HG02884 (cell line): ENCODE measurements around the gene C2orf76.
A peak's percentile ranks its signal among the peaks of the same experiment; 100 is the strongest.
"Not testable (repeated sequence)": the region's sequence is repeated elsewhere in the genome, so short reads cannot be mapped to it uniquely, and the experiment has no call there.

Experiments
- ATAC-seq: cut with Tn5 transposase; IDR thresholded peaks from one replicate; pipeline ENCODE4 v1.9.1; 2021; ENCODE audit warnings: mild to moderate bottlenecking, moderate library complexity; ENCODE audit not compliant: unreplicated experiment

Gene C2orf76

DNA sequence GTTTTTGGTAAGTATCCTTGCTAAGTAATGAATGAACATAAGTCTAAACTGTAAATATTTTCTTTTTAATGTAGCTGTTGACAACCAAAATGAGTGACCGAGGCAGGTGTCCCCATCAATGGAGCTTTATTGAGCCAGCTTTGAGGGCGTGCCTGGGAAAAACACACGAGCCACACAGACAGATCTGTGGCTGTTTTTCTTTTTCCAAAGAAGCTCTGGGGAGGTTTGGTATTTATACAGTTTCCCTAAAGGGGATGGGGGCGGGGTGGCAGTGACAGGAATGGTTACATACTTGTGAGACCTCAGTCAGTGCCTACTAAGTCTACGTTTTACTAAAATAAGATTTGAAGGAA, 11.3 kb upstream of the C2orf76 start:
- no peak for ATAC-seq

DNA sequence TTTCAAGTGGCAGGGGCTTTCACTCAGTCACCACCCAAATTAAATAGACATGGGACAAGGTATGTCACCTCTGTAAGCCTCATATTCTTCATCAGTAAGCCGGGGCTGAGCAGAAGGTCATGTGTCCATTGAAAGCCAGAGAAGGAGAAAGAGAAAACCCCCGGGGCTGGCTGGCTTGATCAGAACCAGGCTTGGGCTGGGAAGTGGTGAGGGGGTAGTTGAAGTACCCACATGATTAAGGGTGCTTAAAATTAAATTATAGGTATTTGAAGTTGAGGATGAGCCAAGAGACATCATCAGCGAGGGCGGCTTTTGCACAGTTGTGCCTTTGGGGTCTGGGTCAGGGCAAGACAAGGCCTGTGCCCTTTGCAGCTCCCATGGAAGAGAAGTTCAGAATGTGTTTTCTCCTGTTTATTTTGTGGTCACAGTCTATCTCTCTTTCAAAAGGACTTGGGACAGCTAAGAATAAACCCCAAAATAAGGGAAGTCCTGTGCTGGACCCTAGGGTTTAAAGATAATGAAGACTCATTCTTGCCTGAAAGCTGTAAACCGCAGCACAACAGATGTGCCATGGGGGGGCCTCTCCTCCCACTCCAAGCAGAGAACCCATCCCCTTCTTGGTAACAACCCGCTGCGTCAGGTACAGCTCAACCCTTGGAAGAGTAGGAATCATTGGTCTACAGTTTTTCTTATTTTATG, 10.8 kb upstream of the C2orf76 start:
- ATAC-seq: no peak

DNA sequence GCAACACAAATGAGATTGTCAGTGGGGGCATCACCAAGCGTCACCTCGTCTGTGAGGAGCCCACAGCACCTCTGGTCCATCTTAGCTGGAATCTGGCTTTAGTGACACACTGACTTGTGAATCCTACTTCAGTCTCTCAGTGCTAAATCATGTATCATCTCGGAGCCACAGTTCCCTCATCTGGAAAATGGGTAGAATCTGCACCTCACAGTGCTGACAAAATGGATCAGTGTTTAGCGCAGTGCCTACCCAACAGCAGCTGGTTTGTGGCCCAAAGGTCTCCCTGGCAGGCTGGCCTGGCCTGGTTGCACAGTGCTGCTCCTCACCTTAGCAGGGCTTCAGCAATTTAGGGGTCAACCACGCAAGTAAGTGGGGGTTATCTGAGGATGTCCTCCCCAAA, 10.2 kb upstream of the C2orf76 start:
- ATAC-seq: no peak

DNA sequence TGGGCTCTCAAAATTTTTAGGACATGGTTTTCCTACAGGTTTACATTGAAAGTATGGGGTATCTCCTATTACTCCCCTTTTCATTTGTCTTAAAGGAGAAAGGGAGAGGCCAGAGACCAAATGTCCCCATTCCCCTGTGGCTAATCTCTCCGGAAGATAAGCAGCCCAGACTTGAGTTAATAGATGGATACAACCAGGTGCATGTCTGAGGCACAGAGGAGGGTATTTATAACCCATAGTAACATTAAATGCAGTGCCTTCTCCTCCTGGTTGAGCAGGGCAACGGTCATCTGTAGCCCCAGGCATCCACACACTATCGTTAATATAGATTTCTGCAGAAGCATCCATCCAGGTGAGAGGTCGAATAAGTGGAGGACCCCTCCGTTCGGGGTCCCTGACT, 9.8 kb upstream of the C2orf76 start:
- not testable (repeated sequence) for ATAC-seq

DNA sequence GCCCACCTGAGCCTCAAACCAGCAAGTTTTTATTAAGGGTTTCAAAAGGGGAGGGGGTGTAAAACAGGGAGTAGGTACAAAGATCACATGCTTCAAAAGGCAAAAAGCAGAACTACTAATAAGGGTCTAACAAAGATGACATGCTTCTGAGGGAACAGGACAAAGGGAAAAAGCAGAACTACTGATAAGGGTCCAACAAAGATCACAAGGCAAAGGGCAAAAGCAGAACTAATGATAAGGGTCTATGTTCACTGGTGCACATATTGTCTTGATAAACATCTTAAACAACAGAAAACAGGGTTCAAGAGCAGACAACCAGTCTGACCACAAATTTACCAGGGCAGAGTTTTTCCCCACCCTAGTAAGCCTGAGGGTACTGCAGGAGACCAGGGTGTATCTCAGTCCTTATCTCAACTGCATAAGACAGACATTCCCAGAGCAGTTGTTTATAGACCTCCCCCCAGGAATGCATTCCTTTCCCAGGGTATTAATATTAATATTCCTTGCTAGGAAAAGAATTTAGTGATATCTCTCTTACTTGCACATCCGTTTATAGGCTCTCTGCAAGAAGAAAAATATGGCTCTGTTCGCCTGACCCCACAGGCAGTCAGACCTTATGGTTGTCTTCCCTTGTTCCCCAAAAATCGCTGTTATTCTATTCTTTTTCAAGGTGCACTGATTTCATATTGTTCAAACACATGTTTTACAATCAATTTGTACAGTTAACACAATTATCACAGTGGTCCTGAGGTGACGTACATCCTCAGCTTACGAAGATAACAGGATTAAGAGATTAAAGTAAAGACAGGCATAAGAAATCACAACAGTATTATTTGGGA, 7.5 kb upstream of the C2orf76 start:
- not testable (repeated sequence) for ATAC-seq

DNA sequence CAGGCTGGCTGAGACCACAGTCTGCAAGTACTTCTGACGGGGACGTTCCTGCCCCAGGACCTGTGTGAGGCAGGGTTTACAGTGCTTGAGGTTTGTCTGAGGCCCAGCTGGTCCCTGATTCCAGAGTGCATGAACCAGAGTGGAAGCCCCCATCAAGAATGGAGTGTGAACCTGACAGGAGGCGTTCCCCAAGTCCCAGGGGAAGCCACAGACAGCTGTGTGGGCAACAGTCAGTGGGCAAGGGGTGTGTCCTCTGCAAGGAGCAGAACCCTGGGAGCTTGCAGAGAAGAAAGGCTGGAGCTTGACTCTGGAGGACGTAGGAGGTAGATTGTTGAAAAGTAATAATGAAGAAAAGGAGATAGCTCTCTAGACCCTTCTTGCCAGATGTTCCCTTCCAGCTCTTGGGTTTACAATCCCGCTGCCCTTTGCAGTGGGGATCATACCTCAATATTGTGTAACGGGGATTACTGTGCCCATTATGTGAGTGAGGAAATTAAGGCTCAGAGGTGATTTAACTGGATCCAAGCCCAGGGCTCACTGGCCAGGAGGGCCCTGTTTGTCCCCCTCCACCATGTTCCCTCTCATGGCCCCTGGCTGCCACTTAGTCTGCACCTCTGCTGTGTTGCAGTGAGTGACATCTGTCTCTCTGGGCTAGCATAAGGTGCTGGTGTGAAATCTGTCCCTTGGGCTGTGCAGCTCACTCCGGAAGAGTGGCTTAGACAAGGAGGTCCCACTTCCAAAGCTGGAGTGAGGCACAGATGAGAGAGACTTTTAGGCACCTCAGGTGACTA, 6.3 kb upstream of the C2orf76 start:
- ATAC-seq: no peak

DNA sequence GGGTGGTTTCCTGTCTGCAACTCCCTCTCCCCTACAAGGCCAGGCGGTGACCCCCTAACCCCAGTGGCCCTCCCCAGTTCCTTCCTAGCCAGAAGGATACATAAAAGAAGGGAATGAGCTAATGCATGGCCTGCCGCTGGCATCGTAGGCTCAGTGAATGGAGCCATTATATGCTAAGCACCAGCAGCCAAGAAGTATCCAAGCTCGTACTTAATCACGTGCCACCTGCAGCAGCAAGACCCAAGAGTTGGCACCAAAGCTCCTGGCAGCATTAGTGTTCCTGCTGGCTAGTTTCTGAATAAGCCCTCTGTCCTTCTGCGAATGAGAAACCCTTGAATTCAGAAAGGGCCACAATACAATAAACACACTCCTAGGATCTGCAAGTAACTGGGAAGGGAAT, 4.5 kb upstream of the C2orf76 start:
- no peak for ATAC-seq

DNA sequence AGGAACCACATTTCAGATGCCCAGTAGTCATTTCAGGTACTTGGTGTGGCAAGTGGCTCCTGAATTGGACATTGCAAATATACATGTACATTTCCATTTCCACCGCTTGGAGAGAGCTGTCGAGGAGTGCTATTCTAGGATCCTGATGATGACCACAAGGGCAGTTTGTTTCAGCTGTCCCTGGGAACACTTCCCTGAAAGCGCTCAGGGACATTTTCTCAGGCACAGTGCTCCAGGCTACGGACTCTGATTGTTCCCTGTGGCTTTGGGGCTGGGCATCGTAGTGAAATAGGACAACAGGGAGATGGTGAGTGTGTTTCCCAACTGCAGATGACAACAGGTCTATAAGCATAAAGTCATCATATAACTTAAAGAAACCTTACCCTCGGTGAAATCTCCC, 3.2 kb upstream of the C2orf76 start:
- no peak for ATAC-seq

DNA sequence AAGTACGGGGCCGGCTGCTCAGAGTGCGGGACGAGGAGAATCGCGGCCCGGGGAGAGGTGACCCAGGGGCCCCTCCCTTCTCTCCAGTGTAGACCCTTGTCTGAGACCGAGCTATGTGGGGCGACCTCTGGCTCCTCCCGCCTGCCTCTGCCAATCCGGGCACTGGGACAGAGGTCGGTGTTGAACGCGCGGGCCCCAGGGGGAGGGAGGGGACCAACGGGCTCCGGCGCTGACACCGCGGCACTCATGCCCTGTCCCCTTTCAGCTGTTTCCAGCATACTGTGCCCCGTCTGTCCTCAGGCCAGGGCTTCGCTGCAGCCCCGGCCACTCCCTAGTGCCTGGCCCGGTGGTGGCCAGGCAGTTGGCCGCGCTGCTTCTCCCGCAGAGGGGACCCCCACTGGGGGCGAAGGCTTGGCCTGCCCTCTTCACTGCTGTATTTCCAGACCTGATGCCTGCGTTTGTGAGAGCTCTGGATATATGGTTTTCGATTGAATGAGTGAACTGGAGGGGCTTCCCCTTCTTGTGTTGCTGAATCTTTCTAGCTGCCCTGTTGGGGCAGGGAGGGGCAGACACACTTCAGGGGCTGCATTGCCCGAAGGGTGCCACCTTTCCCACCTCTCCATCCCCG, 952 bp upstream of the C2orf76 start:
- ATAC-seq: peak; percentile 20

DNA sequence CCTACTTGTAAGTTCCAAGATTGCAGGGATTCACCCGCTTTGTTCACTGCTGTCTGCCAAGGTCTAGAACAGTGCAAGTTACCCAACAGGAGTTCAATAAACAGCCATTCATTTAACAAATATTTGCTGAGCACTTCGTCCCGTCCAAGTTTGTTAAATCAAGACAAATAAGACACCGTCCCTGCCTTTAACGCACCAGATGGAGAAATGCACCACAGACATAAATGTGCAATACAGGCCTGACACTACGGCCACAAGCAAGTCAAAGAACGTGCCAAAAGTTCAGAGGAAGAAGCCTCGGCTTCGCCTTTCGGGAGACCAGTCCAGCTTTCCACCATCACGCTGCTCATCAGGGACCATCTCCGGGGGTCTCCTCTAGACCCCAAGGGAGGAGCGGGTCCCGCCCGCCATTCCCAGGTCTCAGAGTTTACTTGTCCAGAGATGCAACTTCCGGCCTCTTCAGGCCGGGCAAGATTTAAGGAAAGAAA, 429 bp downstream of the C2orf76 start:
- ATAC-seq: no peak

DNA sequence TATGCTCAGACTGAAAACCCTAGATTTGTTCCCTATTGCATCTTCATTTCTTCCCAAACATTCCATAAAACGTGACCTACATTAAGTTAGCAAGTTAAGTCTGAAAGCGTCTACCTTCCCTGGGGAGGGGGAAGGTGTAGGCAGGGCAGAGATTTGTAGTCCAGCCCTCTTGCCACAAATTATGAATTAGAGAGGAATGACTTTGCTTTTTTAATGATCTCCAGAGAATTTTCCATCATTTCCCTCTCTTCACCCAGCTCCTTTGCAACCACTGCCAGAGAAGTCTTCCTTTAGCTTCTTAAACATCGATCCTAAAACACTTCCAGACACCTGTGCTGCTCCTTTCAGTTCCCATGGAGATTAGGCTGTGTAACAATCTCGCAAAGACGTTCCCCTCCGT, 1.2 kb downstream of the C2orf76 start:
- no peak for ATAC-seq

DNA sequence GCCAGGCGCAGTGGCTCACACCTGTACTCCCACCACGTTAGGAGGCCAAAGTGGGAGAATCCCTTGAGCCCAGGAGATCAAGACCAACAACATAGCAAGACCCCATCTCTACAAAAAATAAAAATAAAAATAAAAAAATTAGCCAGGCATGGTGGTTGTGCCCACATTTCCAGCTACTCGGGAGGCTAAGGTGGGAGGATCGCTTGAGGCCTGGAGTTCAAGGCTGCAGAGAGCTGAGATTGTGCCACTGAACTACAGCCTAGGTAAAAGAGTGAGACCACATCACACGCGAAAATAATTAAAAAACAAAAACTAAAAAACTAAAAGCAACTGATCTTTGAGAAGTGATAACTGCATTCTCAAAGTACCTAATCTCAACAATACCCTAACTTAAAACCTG, 1.8 kb downstream of the C2orf76 start:
- no peak for ATAC-seq

DNA sequence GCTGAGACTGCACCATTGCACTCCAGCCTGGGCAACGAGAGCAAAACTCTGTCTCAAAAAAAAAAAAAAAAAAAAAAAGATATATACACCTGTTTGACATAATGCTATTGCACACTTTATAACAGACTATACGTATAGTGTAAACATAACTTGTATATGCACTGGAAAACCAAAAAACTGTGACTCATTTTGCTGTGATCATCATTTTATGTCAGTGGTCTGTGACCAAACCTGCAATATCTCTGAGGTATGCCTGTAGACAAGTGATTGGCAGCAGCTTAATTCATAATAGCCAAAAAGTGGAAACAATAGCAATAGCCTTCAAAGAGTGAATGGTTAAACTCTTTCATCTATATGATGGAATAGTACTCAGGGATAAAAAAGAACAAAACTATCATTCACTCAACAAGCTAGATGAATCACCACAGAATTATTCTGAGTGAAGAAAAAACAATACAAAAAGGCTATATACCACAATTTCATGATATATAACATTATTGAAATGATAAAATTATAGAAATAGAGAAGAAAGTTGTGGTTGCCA, 6.1 kb downstream of the C2orf76 start:
- ATAC-seq: no peak

DNA sequence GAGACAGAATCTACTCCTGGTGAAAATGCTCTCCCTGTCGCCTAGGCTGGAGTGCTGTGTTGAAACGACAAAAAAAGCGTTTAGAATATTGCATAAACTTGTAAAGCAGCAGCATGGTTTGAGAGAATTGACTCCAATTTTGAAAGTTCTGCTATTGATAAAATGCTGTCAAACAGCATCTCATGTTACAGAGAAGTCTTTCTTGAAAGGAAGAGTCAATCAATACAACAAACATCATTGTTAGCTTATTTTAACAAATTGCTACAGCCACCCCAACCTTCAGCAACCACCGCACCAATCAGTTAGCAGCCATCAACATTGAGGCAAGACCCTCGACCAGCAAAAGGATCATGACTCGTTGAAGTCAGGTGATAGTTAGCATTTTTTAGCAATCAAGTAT, 6.9 kb downstream of the C2orf76 start:
- no peak for ATAC-seq

DNA sequence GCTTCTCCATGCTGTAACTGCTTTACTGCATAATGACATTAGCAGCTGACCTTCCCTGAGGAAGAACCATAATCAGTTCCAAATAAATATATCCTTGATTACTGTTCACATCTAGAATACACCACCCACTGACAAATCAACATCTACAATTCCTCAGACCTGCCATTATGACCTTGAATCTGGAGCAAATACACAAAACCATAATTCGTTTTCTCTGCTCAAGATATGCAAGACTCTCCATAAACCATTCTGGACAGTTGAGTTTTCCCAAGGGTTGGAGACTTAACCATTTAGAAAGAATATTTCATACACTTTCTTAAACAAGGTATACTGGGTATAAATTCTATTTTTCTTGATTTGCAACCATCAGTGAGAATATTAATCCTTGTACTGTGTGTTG, 11.8 kb downstream of the C2orf76 start:
- no peak for ATAC-seq

DNA sequence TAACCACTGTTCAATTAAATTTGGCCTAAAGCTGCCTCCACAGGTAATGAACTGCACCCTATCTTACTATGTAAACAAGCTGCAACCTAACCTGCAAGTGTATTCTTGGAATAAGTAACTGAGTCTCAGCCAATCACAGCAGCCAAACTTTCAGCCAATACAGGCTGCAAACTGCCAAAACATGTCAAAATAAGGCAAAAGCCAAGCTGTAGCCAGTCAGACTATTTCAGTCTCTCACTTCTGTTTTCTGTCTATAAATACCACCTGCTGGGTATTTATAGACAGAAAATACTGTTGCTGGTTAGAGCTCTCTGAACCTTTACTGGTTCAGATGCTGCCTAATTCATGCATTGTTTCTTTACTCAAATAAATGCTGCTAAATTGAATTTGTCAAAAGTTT, 14.3 kb downstream of the C2orf76 start:
- peak; percentile 96 for ATAC-seq

DNA sequence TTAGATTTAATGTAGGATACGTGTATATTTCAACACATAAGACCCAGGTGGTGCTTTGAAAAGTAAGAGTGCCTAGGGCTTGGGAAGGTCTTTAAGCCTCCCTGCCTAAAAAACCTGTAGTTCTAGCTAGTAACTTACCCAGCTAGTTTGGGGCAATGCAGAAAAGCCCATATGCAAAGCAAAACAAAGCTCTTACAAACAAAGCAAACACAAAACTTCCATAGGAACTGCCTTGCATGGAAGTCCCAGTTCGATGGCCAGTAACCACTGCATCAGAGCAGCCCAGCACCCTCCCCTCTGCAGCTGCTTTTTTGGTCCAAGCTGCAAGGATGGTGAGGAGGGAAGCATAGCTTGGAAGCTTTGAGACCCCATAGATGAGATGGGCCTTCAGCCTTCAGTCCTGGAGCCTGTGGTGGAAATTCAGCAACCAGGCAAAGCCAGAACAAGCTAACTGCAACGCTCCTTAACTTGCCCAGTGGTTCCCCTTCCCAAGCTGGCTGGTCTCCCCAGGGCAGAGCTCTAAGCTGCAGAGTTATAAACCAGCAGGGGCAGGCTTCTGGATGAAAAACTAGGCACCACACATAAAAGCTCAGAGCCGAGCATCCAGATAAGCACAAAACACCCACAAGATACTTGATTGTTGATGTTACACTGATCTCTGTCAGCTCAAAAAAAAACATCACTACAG, 16.2 kb downstream of the C2orf76 start:
- no peak for ATAC-seq

DNA sequence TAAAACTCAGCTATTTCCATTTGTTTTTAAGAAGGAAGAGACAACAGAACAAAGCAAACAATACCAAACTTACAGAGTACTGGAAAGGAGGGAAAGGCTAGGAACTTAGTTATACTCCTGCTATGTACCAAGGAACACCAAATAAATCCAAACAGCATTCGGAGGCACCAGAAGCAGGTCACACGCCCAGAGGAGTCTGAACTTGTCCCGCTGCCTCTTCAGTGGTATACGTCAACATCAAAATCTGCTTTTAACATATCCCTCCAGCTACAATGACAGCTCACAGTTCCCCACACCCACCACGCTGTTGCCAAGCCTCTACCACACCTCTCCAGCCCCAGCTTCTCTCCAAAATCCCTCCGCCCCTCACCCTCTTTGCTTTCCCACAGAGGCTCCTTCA, 17.3 kb downstream of the C2orf76 start:
- no peak for ATAC-seq

DNA sequence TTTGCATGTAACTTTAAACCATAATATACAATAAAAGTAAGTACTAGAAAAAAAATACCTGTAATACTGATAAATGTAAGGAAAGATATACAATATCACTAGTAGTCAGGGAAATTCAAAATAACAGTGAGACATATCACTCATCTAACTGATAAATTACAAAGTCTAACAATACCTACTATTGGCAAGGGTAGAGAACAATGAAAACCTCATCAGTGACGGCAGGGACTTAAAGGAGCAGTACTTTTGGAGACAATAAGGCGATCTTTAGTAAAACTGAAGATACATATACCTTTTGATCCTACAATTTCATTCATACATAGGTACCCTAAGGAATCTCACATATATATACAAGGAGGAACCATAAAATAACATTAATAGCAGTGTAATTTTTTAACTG, 24.9 kb downstream of the C2orf76 start:
- ATAC-seq: no peak

DNA sequence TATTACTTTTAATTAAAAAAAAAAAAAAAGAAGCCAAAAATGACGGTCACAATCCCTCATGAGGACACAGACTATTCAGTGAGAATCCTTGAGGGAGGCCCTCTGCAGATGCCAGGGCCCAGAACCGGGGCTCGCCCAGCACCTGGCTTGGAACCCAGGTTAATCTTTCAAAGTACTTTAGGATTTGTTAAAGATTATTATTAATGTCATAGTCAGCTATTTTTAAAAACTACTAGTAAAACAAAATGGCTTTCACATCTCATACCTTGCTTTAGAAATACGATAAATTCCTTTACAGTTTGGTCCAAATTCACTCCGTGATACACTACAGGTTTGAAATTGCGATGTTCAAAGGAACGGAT, 27.1 kb downstream of the C2orf76 start:
- no peak for ATAC-seq
